Measurements from ENCODE around the gene ZNF253.
"Not testable (repeated sequence)": the region's sequence is repeated elsewhere in the genome, so short reads cannot be mapped to it uniquely, and the experiment has no call there.

ZNF253 gene

GRCh38 chr19:19884583-19884982 lies 18.9 kb downstream of the ZNF253 start:
- Histone ChIP-seq H3K36me3 (ENCODE audit: control insufficient read depth in 5 of 5, insufficient read depth in 5 of 5, low read length in 5 of 5) (peaks cover 13 to 27% (median 20%) of the 10 kb centered on the region in 5 donors), H3K9ac (ENCODE audit: low read length in 5 of 5) (no peak overlapping the region), H3K9me3 (ENCODE audit: control insufficient read depth in 5 of 5, low read length in 5 of 5) (peaks cover 2 to 18% (median 12%) of the 10 kb centered on the region in 5 donors), H3K27ac (ENCODE audit: low read depth, low read length) (no peak overlapping the region), H3K27me3 (ENCODE audit: control insufficient read depth in 5 of 5, insufficient read depth in 4 of 5, low read length in 5 of 5) (no peaks in the 10 kb centered on the region), H3K4me3 (ENCODE audit: low read depth in 1 of 5, low read length in 5 of 5) (no peak overlapping the region), H3K4me1 (ENCODE audit: control insufficient read depth in 5 of 5, insufficient read depth in 5 of 5, low read length in 5 of 5) (no peaks in the 10 kb centered on the region)

- not testable (repeated sequence) for H3K27me3 ChIP-seq (ENCODE audit: control insufficient read depth in 5 of 5, insufficient read depth in 4 of 5, low read length in 5 of 5); H3K9ac ChIP-seq (ENCODE audit: low read length in 5 of 5); H3K27ac ChIP-seq (ENCODE audit: low read depth, low read length); H3K4me1 ChIP-seq (ENCODE audit: control insufficient read depth in 5 of 5, insufficient read depth in 5 of 5, low read length in 5 of 5)
- H3K9me3 ChIP-seq (ENCODE audit: control insufficient read depth in 5 of 5, low read length in 5 of 5): peaks cover 18 to 62% (median 47%) of the 10 kb centered on the region in 5 donors
- H3K4me3 ChIP-seq (ENCODE audit: low read depth in 1 of 5, low read length in 5 of 5): peak overlapping the region in 4 of 5 donors; percentile 2 to 59 (median 34)
- peaks cover 15 to 30% (median 19%) of the 10 kb centered on the region in 5 donors for H3K36me3 ChIP-seq (ENCODE audit: control insufficient read depth in 5 of 5, insufficient read depth in 5 of 5, low read length in 5 of 5)
These were observed 26.6 kb downstream of the ZNF253 start for GRCh38 chr19:19892055-19892941.

- Histone ChIP-seq H3K27me3 (ENCODE audit: control insufficient read depth in 5 of 5, insufficient read depth in 4 of 5, low read length in 5 of 5) (no peaks in the 10 kb centered on the region), H3K9me3 (ENCODE audit: control insufficient read depth in 5 of 5, low read length in 5 of 5) (peaks cover 0 to 30% (median 13%) of the 10 kb centered on the region in 5 donors), H3K36me3 (ENCODE audit: control insufficient read depth in 5 of 5, insufficient read depth in 5 of 5, low read length in 5 of 5) (no peaks in the 10 kb centered on the region), H3K27ac (ENCODE audit: low read depth, low read length) (peak overlapping the region; percentile 74), H3K9ac (ENCODE audit: low read length in 5 of 5) (peak overlapping the region in 4 of 5 donors; percentile 38 to 71 (median 67)), H3K4me1 (ENCODE audit: control insufficient read depth in 5 of 5, insufficient read depth in 5 of 5, low read length in 5 of 5) (peaks cover 0 to 19% (median 16%) of the 10 kb centered on the region in 5 donors), H3K4me3 (ENCODE audit: low read depth in 1 of 5, low read length in 5 of 5) (peak overlapping the region; percentile 88 to 94 (median 90))
These were observed 34.6 kb downstream of the ZNF253 start for GRCh38 chr19:19900139-19900728.

- Histone ChIP-seq H3K27ac (ENCODE audit: low read depth, low read length) (peak within 1 kb of the TSS; percentile 74), H3K4me1 (ENCODE audit: control insufficient read depth in 5 of 5, insufficient read depth in 5 of 5, low read length in 5 of 5) (peaks cover 0 to 19% (median 16%) of the 10 kb centered on the region in 5 donors), H3K9ac (ENCODE audit: low read length in 5 of 5) (peak within 1 kb of the TSS; percentile 38 to 79 (median 66)), H3K4me3 (ENCODE audit: low read depth in 1 of 5, low read length in 5 of 5) (peak within 1 kb of the TSS; percentile 88 to 94 (median 90)), H3K9me3 (ENCODE audit: control insufficient read depth in 5 of 5, low read length in 5 of 5) (peaks cover 0 to 26% (median 10%) of the 10 kb centered on the region in 5 donors), H3K27me3 (ENCODE audit: control insufficient read depth in 5 of 5, insufficient read depth in 4 of 5, low read length in 5 of 5) (no peaks in the 10 kb centered on the region), H3K36me3 (ENCODE audit: control insufficient read depth in 5 of 5, insufficient read depth in 5 of 5, low read length in 5 of 5) (no peaks in the 10 kb centered on the region)
These were observed 35.2 kb downstream of the ZNF253 start, which contains the start of gene ZNF93 for GRCh38 chr19:19900729-19901444. Gene ZNF93, plus strand, starts transcription at chr19:19900946. Its CDS starts 143 bp downstream, at chr19:19901089.

GRCh38 chr19:19907551-19907950 lies 41.9 kb downstream of the ZNF253 start:
- H3K4me3 ChIP-seq (ENCODE audit: low read depth in 1 of 5, low read length in 5 of 5); H3K27ac ChIP-seq (ENCODE audit: low read depth, low read length); H3K9ac ChIP-seq (ENCODE audit: low read length in 5 of 5); H3K9me3 ChIP-seq (ENCODE audit: control insufficient read depth in 5 of 5, low read length in 5 of 5); H3K4me1 ChIP-seq (ENCODE audit: control insufficient read depth in 5 of 5, insufficient read depth in 5 of 5, low read length in 5 of 5); H3K36me3 ChIP-seq (ENCODE audit: control insufficient read depth in 5 of 5, insufficient read depth in 5 of 5, low read length in 5 of 5); H3K27me3 ChIP-seq (ENCODE audit: control insufficient read depth in 5 of 5, insufficient read depth in 4 of 5, low read length in 5 of 5): not testable (repeated sequence)

GRCh38 chr19:19909654-19910053 lies 44.0 kb downstream of the ZNF253 start:
- Histone ChIP-seq H3K27ac (ENCODE audit: low read depth, low read length) (no peak overlapping the region), H3K9me3 (ENCODE audit: control insufficient read depth in 5 of 5, low read length in 5 of 5) (no peaks in the 10 kb centered on the region), H3K4me1 (ENCODE audit: control insufficient read depth in 5 of 5, insufficient read depth in 5 of 5, low read length in 5 of 5) (no peaks in the 10 kb centered on the region), H3K36me3 (ENCODE audit: control insufficient read depth in 5 of 5, insufficient read depth in 5 of 5, low read length in 5 of 5) (peaks cover 0 to 4% (median 0%) of the 10 kb centered on the region in 5 donors), H3K27me3 (ENCODE audit: control insufficient read depth in 5 of 5, insufficient read depth in 4 of 5, low read length in 5 of 5) (no peaks in the 10 kb centered on the region), H3K9ac (ENCODE audit: low read length in 5 of 5) (no peak overlapping the region), H3K4me3 (ENCODE audit: low read depth in 1 of 5, low read length in 5 of 5) (no peak overlapping the region)

- no peak overlapping the region for H3K27ac ChIP-seq (ENCODE audit: low read depth, low read length)
- H3K36me3 ChIP-seq (ENCODE audit: control insufficient read depth in 5 of 5, insufficient read depth in 5 of 5, low read length in 5 of 5): peaks cover 0 to 4% (median 0%) of the 10 kb centered on the region in 5 donors
- no peak overlapping the region for H3K9ac ChIP-seq (ENCODE audit: low read length in 5 of 5)
- H3K4me1 ChIP-seq (ENCODE audit: control insufficient read depth in 5 of 5, insufficient read depth in 5 of 5, low read length in 5 of 5): no peaks in the 10 kb centered on the region
- H3K27me3 ChIP-seq (ENCODE audit: control insufficient read depth in 5 of 5, insufficient read depth in 4 of 5, low read length in 5 of 5): no peaks in the 10 kb centered on the region
- no peak overlapping the region for H3K4me3 ChIP-seq (ENCODE audit: low read depth in 1 of 5, low read length in 5 of 5)
- no peaks in the 10 kb centered on the region for H3K9me3 ChIP-seq (ENCODE audit: control insufficient read depth in 5 of 5, low read length in 5 of 5)
These were observed 45.5 kb downstream of the ZNF253 start for GRCh38 chr19:19911150-19911549.

- Histone ChIP-seq H3K27ac (ENCODE audit: low read depth, low read length) (no peak overlapping the region), H3K36me3 (ENCODE audit: control insufficient read depth in 5 of 5, insufficient read depth in 5 of 5, low read length in 5 of 5) (peaks cover 0 to 3% (median 0%) of the 10 kb centered on the region in 5 donors), H3K9me3 (ENCODE audit: control insufficient read depth in 5 of 5, low read length in 5 of 5) (no peaks in the 10 kb centered on the region), H3K4me1 (ENCODE audit: control insufficient read depth in 5 of 5, insufficient read depth in 5 of 5, low read length in 5 of 5) (no peaks in the 10 kb centered on the region), H3K9ac (ENCODE audit: low read length in 5 of 5) (no peak overlapping the region), H3K4me3 (ENCODE audit: low read depth in 1 of 5, low read length in 5 of 5) (no peak overlapping the region), H3K27me3 (ENCODE audit: control insufficient read depth in 5 of 5, insufficient read depth in 4 of 5, low read length in 5 of 5) (no peaks in the 10 kb centered on the region)
These were observed 48.9 kb downstream of the ZNF253 start for GRCh38 chr19:19914596-19914995.

- peaks cover 11 to 26% (median 20%) of the 10 kb centered on the region in 5 donors for H3K9me3 ChIP-seq (ENCODE audit: control insufficient read depth in 5 of 5, low read length in 5 of 5)
- peak overlapping the region in 1 of 5 donors; percentile 35 for H3K4me3 ChIP-seq (ENCODE audit: low read depth in 1 of 5, low read length in 5 of 5)
- H3K4me1 ChIP-seq (ENCODE audit: control insufficient read depth in 5 of 5, insufficient read depth in 5 of 5, low read length in 5 of 5); H3K27ac ChIP-seq (ENCODE audit: low read depth, low read length); H3K27me3 ChIP-seq (ENCODE audit: control insufficient read depth in 5 of 5, insufficient read depth in 4 of 5, low read length in 5 of 5); H3K9ac ChIP-seq (ENCODE audit: low read length in 5 of 5): not testable (repeated sequence)
- H3K36me3 ChIP-seq (ENCODE audit: control insufficient read depth in 5 of 5, insufficient read depth in 5 of 5, low read length in 5 of 5): peaks cover 4 to 16% (median 6%) of the 10 kb centered on the region in 5 donors
These were observed 64.7 kb downstream of the ZNF253 start for GRCh38 chr19:19930417-19930816.
